Measurements from ENCODE around the gene EHHADH.
"Not testable (repeated sequence)": the region's sequence is repeated elsewhere in the genome, so short reads cannot be mapped to it uniquely, and the experiment has no call there.

Gene EHHADH

DNA sequence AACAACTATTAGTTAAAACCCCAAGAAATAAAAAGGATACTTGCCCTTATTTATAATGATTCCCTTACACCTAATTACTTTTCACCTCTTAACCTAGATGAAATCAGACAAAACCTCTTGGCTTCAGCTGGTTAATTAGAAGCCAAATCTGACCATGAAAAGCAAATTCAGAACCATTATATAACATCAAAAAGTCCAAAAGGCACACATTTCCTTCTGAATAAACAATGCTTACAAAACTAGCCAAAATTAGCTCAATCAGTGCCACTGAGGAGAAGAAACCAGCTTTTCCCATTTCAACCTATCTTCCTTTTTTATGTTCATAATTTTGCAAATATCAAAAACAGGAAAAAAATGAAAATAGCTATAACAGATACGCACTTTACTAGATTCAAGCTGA, 3.2 kb downstream of the EHHADH start:
- DNase-seq, result no peak

DNA sequence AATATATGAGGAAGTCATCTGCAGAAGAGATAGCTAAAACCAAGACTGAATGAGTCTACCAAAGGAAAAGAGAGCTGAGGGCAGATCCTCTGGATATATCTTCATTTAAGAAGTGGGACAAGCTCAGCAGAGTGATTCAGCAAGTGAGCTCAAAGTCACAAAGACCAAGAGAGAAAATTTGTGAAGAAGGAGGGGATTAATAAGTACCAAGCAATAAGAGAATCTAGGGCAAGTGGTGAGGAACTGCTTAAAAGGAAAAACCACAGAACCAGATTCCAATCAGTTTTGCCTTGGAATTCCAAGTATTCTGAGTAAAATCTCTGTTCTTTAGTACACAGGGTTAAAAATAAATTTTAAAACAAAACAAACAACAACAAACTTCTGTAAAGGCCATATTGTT, 3.6 kb downstream of the EHHADH start:
- DNase-seq, result peak; percentile 24

DNA sequence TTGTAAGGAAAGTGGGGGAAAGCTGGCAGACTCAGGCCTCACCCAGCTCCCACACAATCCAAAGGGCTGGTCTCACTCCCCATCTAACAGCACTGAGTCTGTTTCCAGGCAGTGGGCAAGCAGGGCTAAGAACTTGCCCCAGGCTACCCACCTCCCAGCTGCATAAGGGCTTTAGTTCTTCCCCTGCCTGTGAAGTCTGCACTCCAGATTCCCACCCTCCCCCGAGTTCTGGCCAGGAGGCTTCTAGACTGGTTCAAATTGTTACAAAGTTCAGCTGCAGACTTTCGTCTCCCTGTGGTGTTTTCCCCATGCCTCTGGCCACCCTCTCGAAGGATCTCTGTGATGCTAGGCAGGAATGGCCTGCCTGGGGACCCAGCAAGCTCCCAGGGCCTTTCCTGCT, 11.2 kb downstream of the EHHADH start:
- DNase-seq, result no peak

DNA sequence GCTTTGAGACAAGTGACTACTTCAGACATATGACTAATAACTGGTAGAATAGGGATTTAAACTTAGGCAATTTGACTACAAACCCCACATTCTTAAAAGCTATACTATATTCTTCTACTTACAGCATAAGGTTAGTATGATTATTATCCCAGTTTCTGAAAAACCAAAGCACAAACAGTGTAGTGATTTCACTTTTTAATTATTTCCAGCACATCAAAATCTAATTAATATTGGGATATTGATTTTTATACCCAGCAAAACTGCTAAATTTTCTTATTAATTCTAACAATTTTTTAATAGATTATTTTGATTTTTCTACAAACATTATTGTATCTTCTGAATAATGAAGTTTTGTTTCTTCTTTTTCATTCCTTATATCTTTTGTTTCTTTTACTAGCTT, 16.9 kb downstream of the EHHADH start:
- DNase-seq, result no peak

DNA sequence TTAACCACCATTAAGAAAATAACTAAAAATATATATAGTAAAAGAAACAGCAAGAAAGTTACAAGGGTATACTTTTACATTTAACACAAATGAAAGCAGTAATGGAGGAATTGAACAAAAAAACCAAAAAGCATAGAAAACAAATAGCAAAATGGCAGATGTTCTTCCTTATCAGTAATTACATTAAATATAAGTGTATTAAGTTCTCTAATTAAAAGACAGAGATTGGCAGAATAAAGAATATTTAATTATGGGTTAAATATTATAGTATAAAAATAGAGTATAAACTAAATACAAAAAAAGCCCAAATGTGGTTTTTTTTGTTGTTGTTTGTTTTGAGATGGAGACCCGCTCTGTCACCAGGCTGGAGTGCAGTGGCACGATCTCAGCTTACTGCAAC, 20.5 kb downstream of the EHHADH start:
- no peak for DNase-seq

DNA sequence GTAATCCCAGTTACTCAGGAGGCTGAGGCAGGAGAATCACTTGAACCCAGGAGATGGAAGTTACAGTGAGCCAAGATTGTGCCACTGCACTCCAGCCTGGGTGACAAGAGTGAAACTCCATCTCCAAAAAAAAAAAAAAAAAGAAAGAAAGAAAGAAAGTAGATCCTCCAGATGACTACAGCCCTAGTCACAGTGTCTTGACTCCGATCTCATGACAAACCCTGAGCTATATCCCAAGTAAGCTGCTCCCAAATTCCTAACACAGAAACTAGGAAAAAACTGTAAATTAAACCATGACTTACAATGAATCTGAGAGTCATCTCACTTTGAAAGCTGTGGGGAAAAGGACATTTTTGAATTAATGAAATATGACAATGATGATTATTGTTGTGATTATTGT, 27.3 kb downstream of the EHHADH start:
- not testable (repeated sequence) for DNase-seq

DNA sequence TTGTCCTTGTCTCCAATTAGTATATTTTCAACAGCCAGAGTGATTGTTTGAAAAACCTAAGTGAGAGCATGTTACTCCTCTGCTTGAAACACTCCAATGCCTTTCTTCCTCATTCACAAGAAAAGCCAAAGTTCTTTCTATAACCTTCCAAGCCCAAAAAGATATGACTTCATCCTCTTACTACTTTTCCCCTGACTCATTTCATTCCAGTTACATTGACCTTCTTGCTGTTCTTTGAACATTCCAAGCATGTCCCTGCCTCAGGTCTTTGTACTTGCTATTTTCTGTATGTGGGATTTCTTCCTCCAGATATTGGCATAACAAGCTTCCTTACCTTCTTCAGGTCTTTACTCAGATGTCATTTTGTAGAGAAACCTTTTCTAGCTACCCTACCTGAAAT, 28.3 kb downstream of the EHHADH start:
- DNase-seq, result peak; percentile 74

DNA sequence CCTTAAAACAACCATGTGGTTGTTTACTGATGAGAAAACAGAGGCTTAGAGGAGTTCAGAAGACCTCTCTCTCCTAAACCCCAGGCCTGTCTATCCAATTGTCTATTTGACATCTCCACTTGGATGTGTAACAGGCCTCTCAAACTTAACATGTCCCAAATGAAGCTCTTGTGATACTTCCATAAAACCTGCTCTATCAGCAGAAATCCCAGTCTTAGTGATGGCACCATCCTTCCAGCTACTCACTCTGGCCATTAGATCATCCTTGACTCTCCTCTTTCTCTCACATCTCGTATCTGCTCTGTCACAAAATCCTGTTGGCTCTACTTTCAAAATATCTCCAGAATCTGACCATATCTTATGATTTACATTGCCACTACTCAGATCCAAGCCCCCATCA, 28.8 kb downstream of the EHHADH start:
- no peak for DNase-seq

DNA sequence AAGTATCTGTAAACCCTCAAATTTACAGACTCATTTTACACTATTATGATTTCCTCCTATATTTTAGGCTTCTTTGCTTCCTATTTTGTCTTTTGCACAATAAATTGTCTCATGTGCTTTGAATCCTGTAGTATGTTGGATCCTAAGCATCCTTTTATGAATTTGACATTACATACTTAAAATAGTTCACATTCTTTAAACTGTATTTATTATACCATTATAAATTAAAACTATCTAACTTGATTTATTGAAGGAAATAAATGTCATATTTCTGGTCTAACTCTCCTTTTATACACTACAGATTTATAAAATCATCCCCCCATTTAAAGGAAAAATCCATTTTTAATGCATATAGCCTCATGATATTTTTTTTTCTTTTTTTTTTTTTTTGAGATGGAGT, 32.6 kb downstream of the EHHADH start:
- no peak for DNase-seq

DNA sequence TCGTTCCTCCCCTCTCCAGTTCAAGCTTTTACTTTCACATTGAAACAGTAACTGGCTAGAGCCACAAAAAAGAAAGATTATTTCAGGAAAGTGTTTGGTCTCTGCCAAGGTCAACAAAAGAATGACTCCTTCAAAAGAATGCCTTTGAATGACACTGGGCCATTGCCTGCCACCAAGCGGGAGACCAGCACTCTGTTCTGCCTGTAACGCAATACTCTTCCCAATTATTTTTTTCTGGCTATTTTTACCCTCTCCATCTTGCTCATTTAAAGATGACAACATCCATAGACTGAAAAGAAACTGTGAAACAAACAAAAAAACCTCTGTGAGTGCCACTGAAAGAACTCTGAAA, 37.3 kb downstream of the EHHADH start:
- no peak for DNase-seq

DNA sequence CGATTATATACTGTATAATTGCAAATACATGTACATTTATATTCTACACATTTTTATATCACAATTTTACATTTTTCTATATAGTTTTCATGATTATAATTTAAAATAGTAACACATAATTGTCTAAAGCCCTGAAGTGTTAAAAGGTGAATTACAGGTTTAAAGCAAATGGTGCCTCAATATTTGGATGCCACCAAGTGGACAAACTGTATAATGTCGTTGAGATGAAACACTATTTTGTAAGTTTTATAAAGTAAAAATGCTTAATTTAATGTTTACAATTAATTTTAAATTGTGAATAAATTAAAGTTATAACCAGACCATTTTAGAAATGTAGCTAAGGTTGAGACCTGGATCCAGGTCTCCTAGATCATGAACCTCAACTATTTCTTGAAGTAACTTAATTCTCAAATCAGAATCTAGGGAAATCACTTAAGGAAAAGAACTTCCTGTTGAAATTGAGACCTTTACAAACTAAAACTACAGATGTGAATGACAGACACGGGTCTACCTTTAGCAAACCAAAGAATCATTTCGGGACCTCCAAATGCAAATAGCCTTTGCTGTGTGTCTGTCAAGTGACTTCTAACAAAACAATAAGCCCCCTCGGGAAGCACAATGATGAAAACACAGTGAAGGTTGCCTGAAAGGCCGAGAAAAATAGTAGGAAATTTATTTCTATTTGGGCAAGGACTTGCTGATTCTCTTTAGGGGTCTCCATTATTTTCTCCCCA, 37.8 kb downstream of the EHHADH start:
- DNase-seq, result peak; percentile 15

DNA sequence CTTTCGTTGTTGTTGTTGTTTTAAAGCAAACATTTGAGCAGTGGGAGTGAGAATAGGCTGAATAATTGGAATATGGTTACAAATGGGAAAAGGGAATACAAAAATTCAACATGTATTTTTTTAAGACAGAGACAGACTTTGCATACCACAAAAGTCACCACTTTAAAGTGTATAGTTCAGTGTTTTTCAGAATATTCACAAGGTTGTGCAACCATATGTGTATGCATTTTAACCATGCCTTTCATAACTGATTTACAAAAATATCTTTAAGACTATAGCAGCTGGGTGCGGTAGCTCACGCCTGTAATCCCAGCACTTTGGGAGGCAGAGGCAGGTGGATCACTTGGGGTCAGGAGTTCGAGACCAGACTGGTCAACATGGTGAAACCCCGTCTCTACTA, 41.3 kb downstream of the EHHADH start:
- no peak for DNase-seq

DNA sequence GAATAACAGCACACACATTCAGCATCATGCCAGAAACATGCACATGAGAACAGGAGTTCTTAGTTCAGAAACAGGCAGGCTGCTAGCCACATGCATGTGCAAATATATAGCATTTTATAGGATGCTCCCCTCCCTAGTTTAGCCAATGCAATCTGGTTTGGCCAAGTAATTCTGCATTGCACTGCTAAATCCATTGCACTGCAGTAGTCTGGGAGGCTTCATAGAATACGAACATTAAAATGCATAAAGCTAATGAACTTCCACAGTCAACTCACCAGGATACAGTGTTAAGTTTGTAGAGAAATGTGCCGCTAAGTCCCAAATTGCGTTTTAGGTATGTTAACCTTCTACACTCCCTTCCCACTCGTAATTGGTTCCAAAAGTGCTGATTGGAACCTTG, 41.8 kb downstream of the EHHADH start:
- no peak for DNase-seq

DNA sequence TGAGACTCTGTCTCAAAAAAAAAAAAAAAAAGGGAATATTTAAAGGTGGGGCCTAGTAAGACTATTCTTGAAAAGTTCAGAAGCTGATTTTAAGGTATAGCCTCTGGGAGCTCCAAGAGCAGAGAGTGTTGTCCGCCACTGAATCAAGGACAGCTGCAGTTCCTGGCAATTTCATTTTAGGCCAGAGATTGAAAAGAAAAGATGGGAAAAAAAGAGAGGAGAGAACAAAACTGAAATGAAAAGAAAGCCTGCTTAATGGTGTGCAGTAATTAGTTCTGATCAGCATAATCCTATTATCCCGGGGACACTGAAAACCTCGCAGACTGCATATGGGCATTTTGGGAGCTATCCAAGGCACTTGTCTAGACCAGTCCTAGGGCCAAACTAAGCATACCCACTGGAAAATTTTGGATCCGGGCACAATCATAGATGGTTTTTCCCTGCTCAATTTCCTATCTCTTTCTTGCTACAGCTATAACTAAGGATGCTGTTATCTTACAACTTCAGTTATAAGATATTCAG, 43.2 kb downstream of the EHHADH start:
- no peak for DNase-seq

DNA sequence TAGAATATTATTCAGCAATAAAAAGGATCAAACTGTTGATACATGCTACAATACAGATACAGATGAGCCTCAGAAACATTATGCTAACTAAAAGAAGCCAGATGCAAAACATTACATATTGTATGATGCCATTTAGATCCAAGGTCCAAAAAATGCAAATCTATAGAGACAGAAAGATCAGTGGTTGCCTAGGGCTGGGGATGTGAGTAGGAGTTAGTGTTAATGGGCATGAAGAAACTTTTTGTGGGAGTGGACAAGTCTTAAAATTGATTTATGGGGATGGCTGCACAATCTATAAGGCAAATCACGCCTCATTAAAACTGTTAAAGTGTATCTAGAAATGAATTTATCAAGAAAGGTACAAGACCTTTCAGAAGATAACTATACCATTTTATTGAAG, 45.0 kb downstream of the EHHADH start:
- no peak for DNase-seq

DNA sequence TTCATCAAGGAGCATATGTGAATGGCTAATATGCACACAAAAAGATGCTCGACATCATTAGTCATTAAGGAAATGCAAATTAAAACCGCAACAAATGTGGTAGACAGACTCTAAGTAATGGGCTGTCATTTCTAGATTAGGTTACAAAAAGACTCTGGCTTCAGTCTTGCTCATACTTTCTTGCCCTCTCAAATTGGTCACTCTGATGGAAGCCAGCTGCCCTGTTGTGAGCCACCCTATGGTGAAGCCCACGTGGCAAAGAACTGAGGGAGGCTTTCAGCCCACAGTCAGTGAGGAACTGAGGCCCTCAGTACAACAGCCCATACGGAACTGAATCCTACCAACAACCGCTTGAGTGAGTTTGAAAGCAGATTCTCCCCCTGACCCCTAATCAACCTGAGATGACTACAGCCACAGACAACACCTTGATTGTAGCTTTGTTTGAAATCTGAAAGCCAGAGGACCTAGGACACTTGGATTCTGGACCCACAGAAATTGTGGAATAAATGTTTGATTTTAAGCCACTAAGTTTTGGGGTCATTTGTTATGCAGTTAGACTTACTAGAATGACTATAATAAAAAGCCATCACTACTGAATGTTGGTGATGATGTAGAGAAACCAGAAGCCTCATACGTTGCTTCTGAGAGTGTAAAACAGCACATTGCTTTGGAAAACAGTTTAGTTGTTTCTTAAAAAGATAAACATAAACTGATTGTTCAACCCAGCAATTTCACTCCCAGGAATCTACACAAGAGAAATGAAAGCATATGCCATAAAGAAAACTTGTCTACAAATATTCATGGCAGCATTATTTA, 45.7 kb downstream of the EHHADH start:
- peak; percentile 59 for DNase-seq

DNA sequence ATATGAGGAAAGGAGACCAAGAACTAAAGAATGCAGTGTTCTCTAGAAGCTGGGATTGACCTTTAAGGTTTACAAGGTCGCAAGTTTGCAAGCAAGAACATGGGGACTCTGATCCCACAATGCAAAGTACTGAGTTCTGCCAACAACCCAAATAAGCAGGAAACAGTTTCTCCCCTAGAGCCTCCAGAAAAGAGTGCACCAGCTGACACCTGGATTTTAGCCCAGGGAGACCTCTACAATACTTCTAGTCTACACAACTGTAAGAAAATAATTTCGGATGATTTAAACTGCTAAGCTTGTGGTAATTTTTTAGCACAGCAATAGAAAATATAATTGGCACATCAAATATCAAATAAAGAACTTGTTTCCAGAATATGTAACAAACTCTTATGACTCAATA, 46.4 kb downstream of the EHHADH start:
- DNase-seq, result no peak

DNA sequence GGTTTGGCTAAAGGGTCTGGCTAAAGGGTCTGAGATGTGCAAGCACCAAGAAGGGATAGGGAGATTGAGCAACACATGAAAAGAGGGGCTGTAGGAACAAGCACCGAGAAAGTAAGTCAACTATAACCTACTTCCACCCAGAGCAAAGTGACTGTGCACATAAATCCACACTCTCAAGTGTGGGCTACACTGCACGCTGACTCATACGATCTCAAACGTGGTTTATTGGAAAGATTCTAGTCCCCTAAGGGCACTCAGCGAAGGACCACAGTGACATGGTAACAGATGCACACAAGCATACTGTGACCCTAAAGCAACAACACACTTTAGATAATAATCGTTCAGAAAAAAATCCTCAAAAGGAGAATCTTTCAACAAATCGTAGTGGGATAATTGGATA, 48.0 kb downstream of the EHHADH start:
- DNase-seq, result no peak

DNA sequence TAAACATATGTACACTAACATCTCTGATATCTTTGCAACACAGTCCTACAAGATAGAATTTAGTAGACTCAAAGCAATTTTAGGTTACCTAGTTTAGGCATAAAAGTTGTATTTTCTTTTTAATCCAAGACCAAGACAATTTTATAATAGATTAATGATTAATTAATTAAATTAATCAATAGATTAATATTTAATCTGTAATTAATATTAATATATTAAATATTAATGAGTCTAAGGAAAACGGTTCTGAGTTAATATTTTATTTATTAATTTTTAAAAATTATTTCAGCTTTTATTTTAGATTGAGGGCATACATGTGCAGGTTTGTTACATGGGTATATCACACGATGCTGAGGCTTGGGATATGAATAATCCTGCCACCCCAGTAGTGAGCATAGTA, 49.0 kb downstream of the EHHADH start:
- no peak for DNase-seq

DNA sequence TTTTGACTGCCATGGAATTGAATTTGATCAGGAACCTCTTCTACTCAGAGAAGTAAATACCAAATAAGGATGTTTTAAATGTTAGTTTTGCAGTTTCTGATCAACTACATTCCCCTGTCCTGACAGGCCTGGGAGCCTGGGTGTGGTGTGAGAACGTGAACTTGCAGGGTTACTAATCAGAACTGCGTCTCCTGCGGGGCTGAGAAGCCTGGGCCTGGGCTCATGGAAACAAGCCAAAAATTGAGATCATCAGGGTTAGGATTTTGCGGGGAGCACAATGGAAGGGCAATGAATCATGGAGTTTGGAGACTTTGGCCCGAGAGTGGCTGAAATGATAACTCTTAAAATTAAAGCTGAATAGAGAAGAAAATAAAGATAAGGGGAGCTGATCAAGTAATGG, 53.2 kb downstream of the EHHADH start:
- peak; percentile 85 for DNase-seq

DNA sequence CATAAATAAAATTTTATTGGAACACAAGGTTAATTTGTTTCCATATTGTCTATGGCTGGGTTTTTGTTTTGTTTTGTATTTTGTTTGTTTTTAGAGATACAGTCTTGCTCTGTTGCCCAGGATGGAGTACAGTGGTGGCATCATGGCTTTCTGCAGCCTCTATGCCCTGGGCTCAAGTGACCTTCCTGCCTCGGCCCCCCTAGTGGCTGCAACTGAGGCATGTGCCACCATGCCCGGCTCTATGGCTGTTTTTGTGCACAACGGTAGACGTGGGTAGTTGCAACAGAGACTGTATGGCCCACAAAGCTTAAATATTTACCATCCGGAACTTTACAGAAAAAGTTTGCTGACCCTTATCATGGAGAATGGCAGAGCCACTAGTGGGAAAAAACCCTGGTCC, 54.2 kb downstream of the EHHADH start:
- no peak for DNase-seq

DNA sequence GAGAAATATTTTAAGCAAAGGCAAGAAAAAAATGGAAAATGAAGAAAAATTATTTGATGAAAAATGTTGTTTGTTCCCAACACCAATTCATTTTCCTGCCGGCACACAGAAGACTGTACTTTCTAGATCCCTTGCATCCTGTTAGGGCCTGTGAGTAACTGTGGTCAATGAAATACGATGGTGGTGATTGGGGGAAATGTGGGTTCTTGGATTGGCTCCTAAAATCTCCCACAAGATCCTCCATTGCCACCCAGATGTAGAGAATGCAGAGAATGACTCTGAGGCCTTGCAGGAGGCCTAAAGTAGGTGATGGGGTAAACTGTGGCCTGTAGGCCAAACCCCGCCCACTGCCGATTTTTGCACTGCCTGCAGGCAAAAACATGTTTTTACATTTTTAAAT, 54.6 kb downstream of the EHHADH start:
- peak; percentile 62 for DNase-seq

DNA sequence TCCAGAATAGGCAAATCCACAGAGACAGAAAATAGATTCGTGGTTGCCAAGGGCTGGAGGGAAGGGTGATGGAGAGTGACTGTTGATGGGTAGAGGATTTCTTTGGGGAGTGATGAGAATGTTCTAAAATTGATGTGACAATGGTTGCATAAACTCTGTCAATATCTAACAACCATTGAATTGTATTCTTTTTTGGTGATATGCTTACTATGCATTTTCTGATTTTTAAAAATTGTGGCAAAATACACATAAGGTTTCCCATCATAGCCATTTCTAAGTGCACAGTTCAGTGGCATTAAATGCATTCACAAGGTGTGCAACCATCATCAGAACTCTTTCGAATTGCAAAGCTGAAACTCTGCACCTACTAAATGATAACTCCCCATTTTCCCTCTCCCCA, 56.8 kb downstream of the EHHADH start:
- DNase-seq, result no peak

DNA sequence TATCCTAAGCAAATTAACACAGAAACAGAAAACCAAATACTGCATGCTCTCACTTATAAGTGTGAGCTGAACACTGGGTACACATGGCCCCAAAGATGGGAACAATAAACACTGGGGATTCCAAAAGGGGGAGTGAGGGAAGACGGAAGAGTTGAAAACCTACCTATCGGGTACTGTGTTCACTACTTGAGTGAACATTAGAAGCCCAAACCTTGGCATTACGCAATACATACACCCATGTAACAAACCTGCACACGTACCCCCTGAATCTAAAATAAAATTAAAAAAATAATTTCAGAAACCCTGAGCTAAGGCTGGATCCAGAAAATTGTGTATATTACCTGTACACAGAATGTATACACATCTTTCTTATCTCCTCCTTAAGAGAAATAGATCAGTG, 58.2 kb downstream of the EHHADH start:
- DNase-seq, result no peak

DNA sequence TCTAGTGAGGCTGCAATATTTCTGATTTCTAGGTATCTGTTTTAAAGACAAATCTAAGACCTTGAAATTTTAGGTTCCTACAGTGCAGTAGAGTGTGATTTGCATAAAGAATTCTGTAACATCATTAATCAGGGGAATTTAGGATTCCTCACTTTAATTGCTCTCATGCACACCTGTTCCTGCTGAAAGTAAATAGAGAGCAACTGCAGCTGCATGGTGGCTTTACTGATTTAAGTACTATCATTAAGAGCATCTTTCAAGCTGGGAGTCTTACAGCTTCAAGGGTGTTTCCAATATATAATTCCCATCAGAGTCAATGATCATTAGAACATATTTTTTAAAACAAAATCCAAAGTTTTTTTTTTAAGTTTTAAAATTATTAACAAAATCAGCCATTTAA, 65.0 kb downstream of the EHHADH start:
- DNase-seq, result no peak
